Retina (tissue), 1 donor: ENCODE data around the gene HIBADH.

Source experiments
- DNase-seq: peaks from one replicate; pipeline ENCODE4 v3.0.0-alpha.2; 2016

HIBADH gene

DNA sequence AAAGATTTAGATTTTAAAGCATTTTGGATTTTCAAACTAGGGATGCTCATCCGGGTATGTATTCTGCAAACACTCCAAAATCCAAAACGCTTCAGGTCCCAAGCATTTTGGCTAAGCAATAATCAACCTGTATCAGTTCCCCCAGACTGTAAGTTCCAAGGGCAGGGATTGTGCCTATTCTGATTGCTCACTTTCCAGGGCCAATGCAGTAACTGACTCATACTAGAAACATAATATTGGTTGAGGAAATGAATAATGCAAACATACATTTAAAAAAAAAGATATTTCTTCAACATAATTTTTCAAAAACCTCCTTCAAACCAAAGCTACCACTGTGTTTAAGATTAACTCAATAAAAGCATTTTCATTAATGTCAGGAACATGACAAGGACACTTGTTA lies 69.5 kb downstream of the HIBADH start:
- no peak for DNase-seq

DNA sequence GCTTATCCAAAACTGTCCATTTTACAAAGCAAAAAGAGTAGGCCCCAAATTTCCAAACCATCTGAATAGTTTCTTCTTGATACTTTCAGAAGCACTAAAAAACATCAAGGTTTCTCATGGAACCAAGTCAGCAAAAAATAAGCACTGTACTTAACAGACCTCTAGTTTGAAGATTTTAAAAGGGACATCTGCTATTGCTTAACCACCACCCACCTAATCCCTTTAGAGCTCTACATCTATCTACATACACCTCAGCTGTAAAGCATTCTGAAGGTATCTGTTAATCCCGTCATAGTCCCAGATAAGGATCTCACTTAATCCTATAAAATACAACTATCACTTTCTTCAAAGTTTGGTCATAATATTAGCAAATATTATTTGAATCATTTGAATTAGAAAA lies 72.3 kb downstream of the HIBADH start:
- no peak for DNase-seq

DNA sequence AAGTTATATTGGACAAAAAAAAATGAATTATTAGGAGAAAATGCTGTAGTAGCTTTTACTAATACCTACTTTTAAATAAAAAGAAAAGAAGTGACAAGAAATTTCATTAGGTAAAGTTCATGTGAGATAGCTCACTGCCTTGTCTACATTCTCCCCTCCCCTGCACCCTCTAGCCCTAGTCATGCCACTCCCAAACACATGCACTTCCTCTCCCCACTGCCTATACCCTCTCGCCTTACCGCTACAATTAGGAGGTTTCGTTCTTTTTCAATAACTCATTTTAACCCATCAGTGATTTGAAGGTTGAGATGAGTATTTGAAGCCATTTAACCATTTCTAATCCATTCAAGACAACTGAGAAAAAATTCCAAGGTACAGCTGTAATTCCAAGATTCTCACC lies 75.3 kb downstream of the HIBADH start:
- no peak for DNase-seq

DNA sequence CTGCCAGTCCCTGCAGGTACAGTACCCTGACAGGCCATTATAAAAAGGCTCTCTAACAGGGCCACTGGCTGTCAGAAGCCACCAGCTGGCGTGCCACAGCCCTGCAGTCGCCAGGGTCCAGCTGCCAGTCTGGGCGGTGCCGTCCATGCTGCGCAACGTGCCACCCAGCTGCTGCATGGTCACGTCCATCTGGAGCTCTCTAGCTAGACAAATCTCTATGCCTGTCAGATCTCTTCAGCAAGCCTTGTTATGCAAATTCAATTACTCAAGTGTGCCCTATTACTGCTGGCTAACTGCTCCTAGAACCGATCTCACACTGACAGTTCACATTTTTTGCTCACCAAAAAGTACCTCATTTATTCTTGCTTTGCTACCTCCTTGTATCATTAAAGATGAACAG lies 75.9 kb downstream of the HIBADH start:
- peak; percentile 77 for DNase-seq

DNA sequence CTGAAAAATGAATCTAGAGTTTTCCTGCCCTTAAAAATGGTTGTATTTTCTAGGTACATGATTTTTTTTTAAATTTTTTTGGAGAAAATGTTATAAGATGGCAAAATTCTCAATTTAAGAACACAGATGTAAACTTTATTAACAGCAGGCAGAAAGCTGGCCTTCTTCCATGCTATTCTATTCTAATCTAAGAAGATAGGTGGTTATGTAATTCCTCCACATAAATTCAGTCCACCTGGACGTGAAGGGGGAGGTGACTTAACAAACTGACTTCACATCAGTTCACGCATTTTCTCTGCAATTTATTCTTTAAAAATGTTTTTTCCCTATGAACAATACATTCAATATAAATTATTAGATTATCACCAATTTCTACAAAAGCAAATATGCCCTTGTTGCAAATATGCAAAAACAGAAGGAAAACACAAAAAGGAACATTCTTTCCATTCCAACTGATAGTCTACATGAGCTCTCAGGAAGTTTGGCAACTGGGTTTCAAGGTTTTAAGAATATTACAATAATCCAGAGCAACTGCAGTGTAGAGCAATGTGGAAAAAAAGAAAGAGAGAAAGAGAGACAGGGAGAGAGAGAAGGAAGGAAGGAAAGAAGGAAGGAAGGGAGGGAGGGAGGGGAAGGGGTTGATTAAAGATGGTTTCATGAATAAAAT lies 76.8 kb downstream of the HIBADH start:
- DNase-seq: no peak

DNA sequence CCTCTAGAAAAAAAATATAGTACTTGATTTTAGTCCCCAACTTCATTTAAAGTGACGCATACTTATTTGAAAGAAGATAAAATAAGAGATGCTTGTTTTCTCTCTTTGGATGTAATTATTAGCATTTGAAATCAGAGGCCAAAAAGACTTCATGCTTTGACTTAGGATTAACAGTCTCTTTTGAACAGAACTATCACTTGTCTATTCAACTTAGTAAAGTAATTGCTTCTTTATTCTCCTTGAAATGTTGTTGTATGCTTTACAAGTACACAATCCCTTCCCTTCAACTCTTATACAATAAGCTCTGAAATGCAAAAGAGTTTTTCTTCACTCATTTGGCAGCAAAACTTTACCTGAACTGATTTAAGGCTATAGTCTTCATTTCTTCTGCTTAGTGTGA lies 80.8 kb downstream of the HIBADH start:
- no peak for DNase-seq

DNA sequence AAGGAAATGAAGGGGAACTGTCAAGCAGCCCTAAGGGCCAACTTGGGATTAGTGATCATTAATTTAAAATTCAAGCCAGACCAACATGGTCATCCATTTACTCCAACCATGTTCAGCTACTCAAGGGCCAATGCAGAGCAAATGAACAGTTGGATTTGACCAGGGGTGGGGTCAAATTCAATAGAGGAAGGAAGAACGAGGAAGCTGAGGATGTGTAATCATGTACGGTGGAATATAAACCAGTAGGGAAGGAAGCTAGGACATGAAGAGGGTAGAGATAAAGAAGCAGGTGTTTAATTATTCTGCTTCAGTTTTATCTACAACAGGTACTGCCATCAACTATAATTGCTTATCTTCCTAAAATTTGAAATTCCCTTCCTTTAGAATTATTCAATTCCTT lies 81.6 kb downstream of the HIBADH start:
- DNase-seq: no peak

DNA sequence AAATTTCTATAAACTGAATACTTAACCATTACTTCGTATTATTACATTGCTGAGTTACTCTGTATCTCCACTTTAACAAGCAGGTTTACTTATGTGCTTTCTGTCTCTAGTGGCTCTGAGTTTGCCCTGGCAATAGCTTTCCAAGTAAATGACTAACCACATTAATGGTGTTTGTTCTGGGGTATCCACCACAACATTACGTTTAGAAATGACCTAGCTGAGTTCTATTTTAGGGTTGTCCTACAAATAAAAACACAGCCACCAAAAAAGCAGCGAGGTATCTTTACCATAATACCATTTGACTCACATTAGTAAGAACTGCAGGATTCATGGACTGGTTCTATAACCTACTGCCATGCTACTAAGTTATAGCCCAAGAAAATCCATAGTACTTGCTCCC lies 83.1 kb downstream of the HIBADH start:
- DNase-seq: no peak

DNA sequence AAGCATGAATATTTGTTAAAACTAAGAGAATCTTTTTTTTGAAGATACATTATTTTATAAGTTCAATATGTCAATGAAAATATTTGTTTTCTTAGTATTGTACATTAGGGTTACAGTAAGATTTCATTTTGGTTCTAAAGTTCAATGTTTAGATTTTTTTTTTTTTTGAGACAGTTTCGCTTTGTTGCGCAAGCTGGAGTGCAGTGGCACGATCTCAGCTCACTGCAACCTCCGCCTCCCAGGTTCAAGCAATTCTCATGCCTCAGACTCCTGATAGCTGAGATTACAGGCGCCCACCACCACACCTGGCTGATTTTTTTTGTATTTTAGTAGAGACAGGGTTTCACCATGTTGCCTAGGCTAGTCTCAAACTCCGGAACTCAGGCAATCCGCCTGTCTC lies 84.5 kb downstream of the HIBADH start:
- DNase-seq: peak; percentile 7

DNA sequence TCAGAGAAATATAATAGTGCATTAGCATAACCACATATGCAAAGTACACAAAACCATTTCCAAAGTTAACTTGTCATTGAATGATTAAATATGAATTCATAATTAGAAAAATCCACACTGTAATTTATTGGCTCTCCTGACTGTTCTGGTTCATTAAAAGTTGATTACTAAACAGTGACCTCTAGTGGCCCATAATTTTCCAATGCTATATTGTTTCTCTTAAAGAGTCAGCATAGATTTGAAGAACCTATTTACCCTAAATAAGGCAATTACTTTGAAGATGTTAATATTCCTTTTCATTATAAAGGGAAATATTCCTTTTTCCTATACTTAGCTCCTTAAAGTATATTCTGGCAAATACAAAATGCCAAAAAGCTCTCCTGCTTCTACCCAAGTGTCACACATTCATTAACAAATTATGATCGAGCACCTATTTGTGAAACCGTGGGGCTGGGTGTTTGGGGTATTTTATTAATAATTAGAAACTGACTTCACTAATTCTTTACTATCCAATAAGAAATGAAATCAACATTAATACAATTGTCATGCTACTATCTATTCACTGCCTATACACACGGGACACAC lies 86.2 kb downstream of the HIBADH start:
- DNase-seq: no peak

DNA sequence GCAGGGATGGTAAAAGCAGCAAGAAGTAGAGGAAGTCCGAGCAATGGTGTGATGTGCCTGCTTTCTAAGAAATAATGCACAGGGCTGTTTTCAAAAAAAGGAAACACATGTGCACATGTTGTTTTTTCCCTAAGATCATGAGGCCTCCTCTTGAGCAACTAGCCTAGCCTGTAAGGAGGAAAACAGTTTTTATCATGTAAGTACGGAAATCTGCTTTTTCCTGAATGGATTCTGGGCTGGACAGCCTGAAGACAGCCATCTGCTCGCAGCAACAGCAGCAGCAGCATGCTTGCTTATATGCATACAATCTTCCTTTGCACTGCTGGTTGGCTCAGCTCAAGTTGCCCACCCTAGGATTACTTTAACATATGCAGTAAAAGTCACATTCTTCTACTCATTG lies 87.1 kb downstream of the HIBADH start:
- no peak for DNase-seq

DNA sequence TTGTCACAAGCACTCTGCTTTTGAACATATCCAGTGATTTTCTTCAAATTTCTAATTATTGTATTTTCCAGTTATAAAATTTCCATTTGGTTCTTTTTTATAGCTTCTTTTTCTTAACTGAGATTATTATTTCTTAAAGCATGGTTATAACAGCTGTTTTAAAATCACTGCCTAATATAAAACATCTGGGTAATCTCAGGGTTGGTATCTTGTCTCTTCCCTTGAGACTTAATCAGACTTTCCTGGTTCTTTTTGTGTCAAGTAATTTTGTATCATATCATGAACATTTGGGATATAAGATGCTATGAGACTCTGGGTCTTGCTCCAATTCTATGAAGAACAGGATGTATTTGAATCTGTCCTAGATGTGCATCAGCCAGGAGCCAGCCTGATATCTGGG lies 93.6 kb downstream of the HIBADH start:
- DNase-seq: no peak

DNA sequence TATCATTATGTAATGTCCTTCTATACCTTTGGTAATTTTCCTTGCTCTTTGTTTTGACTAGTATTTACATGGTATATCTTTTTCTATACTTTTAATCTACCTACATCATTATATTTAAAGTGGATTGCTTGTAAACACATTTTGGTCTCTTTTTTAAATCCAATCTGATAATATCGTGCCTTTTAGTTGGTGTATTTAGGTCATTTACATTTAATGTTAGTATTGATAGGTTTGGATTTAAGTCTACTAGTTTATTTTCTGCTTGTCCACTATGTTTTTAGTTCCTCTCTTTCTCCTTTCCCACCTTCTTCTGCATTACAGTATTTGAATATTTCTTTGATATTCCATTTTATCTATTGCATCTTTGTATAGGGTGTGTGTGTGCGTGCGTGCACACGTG lies 95.4 kb downstream of the HIBADH start:
- no peak for DNase-seq

DNA sequence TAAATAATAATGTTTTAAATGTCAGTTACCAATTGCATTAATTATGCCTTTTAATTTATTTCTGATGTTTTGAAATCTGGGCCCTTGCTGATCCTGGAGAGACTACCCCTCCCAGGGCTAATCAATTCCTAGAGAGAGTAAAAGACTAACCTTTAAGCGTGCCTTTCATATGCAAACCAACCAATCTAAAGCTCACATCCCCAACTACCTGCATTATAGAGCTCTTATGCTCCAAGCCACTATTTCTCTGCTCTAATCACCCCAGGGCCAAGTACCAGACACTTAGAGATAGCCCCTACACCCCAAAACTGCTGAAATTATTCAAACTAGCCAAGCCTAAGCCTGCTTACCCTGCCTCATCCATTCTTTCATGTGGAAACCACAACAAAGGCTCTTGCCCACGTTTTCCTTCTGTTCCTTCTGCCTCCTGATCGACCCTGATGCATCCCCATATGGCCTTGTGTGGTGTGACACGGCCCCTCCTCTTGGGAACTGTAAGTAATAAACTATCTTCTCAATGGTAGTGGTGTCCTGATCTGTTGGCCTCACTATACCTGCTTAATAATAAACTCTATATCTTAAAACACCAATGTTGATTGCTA lies 97.7 kb downstream of the HIBADH start:
- DNase-seq: no peak

DNA sequence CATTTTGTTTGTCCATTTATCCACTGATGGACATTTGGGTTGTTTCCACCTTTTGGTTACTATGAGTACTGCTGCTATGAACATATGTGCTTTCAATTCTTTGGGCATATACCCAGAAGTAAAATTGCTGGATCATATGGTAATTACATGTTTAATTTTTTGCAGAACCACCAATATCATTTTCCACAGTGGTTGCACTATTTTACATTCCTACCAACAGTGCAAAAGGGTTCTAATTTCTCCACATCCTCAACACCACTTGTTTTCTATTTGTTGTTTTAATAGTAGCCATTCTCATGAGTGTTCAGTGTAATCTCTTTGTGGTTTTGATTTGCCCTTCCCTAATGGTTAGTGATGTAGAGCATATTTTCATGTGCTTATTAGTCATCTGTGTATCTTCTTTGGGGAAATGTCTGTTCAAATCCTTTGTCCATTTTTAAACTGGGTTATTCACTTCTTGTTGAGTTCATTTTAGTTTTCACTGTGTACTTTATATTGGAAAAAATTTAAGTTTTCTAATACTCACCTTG lies 101.9 kb downstream of the HIBADH start:
- DNase-seq: no peak

DNA sequence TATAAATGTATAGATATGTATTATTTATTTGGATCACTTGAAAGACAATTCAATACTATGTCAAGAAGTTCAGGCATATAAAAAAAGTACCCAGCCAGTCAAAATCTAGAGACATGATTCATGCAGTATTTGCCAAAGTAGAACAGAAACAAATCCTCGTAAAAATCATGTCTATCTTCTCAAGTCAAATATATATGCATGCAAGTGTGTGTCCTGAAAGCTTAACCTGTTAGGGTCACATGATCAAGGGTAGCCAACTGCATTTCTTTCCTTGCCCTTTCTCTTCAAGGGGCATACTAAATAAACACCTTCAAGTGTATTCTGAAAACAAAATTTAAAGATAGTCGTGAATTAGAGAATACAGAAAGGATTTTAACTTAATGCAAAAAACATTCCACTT lies 107.0 kb downstream of the HIBADH start:
- no peak for DNase-seq

DNA sequence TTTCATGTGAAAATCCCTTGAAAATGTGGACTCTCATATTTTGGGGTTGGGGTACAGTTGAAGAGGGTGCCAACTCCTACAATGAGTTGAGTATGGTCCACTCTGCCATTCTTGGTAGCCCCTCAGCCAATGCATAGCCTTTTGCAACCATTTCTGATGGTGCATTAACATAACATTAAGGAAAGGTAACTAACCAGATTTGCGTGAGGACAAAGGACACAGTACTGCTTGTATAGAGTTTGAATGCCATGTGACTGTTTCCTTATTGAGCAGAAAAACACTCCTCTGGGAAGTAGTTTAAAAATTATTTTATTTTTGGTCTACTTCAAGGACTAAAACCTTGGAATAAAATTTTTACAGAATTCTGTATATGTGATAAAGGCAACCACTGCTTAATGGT lies 107.9 kb downstream of the HIBADH start:
- no peak for DNase-seq

DNA sequence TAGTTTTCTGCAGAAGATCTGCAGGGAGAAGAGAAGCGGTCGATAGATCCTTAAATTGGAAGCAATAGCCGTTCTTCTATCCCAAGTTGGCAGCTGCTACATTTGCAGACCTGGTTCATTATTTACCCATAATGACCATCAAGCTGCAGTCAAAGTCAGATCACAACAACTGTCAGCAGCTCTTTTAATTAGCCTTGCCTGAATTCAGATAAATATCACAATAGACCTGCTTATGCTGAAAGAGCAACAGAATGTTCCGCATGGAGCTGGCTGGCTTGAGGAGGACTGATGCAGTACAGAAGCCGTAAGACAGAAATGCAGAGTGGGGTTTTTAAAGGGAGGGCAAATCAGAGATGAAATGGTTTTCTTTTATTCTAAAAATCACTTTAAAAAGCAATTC lies 109.4 kb downstream of the HIBADH start:
- no peak for DNase-seq

DNA sequence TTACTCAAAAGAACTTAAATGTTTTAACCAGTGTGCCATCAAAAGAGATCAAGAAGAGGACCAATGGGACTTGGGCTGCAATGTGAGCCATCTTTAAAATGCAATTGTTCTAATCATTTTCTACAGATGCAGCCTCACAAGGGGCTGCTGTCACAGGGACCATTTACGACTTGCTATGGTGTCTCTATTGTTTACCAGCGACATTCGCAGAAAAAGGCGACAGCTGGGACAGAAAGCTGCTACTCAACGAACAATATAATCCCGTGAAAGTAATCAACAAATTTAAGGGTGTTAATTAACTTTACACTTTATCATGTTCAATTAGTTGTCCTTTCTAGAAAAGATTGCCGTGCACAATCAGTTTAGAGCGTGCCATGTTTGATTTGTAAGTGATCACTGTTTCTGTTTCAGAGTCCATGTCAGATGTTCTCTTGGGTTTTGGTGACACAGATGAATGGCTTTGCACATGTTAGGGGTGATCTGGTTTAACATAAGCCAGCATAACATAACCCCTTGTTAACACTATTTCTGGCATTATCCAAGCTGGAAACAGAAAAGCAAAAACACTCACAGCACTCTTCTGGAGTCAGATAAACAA lies 110.8 kb downstream of the HIBADH start:
- peak; percentile 2 for DNase-seq

DNA sequence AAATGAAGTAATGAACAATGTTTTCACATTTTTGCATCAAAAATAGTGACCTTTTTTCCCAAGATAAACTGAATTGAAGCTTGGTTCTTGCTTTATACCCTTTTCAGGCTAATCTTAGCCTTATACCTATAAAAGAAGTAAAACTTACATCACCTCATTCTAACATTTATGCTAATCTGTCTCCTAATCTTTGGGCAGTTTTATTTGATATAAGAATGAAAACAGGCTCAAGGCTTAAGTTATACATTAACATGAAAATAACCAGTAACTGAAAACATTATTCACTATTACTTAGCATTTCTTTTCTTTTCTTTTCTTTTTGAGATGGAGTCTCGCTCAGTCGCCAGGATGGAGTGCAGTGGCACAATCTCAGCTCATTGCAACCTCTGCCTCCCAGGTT lies 113.1 kb downstream of the HIBADH start:
- no peak for DNase-seq

DNA sequence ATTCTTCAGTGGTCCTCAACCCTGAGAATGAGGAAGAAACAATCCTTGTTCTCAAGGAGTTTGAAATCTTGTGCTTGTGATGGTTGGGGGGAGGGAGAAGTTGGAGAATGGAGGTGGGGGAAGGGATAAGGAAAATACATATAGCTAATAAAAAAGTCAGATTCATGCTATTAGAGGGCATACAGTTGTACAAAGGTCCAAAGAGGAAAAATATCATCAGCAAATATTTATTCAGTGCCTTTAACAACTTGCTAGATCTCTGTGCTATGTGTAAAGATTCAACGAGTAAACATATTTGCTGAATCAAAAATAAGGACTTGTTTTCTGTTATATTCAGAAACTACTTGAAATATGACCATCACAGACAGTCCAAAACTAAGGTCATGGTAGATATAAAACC lies 114.4 kb downstream of the HIBADH start:
- DNase-seq: no peak

DNA sequence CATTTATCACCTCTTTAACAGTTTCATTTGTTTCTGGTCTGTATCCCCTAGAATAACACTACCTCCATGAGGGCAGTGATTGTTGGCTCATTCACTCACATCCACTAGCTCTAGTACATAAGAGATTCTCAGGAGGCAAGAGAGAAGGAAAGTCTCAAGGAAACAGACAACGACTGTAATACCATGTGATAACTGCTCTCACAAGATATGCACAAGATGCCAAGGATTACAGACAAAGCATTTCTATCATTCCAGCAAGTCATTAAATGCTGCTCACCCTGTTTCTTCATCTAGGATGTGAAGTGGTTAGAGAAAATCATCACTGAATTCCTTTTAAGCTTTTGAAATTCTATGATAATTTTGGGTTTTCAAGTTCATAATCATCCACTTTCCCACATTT lies 115.3 kb downstream of the HIBADH start:
- no peak for DNase-seq

DNA sequence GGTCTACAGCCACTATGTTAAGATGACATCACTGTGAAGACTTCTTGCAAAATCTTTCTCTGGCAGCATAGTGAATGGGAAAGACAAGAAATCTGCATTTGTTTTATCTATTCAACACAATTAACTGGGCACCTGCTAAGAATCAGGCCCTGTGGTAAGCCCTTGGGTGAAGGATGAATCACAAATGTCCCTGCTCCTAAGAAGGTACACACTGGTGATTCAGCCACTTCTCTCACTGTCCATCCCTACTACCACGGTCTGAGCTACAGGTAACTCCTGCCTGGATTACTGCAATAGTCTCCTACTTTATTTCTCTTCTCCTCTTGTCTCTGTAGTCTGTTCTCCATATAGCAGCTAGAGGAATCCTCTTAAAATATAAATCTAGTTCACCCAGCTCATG lies 116.1 kb downstream of the HIBADH start:
- no peak for DNase-seq

DNA sequence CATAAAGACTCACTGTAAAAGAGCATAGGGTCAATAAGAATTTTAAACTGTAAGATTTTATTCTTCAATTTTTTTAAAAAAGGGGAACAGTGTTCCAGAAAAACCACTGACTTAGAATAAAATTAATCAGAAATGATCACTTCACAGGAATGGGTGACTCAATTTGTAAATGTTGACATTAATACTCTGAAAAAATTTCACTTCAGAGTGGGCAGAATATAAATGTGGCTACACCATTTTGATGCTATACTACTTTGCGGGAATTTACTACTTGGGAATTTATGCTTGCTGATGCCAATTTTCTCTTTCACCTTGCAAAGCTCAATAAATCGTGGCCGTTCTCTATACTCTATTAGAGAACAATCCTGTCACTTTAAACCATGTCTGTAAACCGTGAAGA lies 126.9 kb downstream of the HIBADH start:
- DNase-seq: no peak
